ENCODE measurements around the gene HNRNPU. TPM values are rescaled to one million over a fixed set of nuclear protein-coding genes. Genes with fewer than 3 reads are reported as not detected.
A peak's percentile ranks its signal among the peaks of the same experiment; 100 is the strongest.

HNRNPU gene
- total and polyA plus RNA-seq, 2 of the 13 experiments (the other 11 are each of a cell fraction or from before 2014, with no cell fraction given), result 101 to 508 TPM

- TF ChIP-seq THAP9 (CRISPR knock-in tag; IDR thresholded peaks at IDR 0.05; ENCODE audit: borderline replicate concordance) (peak; percentile 75), MED13 (CRISPR knock-in tag; IDR thresholded peaks at IDR 0.05) (no peak; the same call in 1 of the 2 replicates), HBP1 (CRISPR knock-in tag; IDR thresholded peaks at IDR 0.05; ENCODE audit: low read depth) (peak; percentile 79; the same call in 1 of the 2 replicates), TEF (CRISPR knock-in tag; IDR thresholded peaks at IDR 0.05) (peak; percentile 60; the same call in 1 of the 2 replicates), HMG20A (CRISPR knock-in tag; IDR thresholded peaks at IDR 0.05; ENCODE audit: borderline replicate concordance) (0 out of 2 replicates have a peak, but pooled peaks have one; percentile 33), EED (CRISPR knock-in tag; IDR thresholded peaks at IDR 0.05) (no peak; the same call in 1 of the 2 replicates), ZNF563 (CRISPR knock-in tag; IDR thresholded peaks at IDR 0.05) (0 out of 2 replicates have a peak, but pooled peaks have one; percentile 8), ISL2 (CRISPR knock-in tag; IDR thresholded peaks at IDR 0.05) (peak; percentile 75; the same call in 1 of the 2 replicates), BORCS8-MEF2B (CRISPR knock-in tag; IDR thresholded peaks at IDR 0.05) (peak; percentile 15; the same call in 1 of the 2 replicates), EP300 (IDR thresholded peaks at IDR 0.05; ENCODE audit: low read depth in 2 of 2, low read length in 2 of 2) (peak in 1 of 2 experiments; percentile 78; a peak in 2 of 4 replicates), EP300 (CRISPR knock-in tag; IDR thresholded peaks at IDR 0.05; ENCODE audit: borderline replicate concordance) (peak; percentile 65), RBM22 (optimal IDR thresholded peaks at IDR 0.05; ENCODE audit: low read length) (peak; percentile 75), ZSCAN25 (CRISPR knock-in tag; IDR thresholded peaks at IDR 0.05) (peak; percentile 28; the same call in 1 of the 2 replicates), FOXA3 (CRISPR knock-in tag; IDR thresholded peaks at IDR 0.05) (peak; percentile 49), ZNF451 (CRISPR knock-in tag; IDR thresholded peaks at IDR 0.05) (peak; percentile 60; the same call in 1 of the 2 replicates), ASH2L (IDR thresholded peaks at IDR 0.05; ENCODE audit: insufficient read length, low read depth, low read length) (peak; percentile 51), PBX3 (CRISPR knock-in tag; IDR thresholded peaks at IDR 0.05; ENCODE audit: borderline replicate concordance) (no peak), U2AF2 (IDR thresholded peaks at IDR 0.05; ENCODE audit: low read depth, low read length) (peak; percentile 84; the same call in 1 of the 2 replicates), NKX3-1 (CRISPR knock-in tag; IDR thresholded peaks at IDR 0.05) (peak; percentile 75), ZNF331 (CRISPR knock-in tag; IDR thresholded peaks at IDR 0.05) (peak; percentile 67), ZNF414 (CRISPR knock-in tag; IDR thresholded peaks at IDR 0.05) (peak; percentile 18), RCOR2 (CRISPR knock-in tag; IDR thresholded peaks at IDR 0.05) (0 out of 2 replicates have a peak, but pooled peaks have one; percentile 30)
Measured at GRCh38 chr1:244834543-244835275, 29.6 kb downstream of the HNRNPU start (continued).

Data from HepG2 (cell line).